ENCODE results near the gene MYMX.

Gene MYMX

GRCh38 chr6:44237021-44237812 is 20.5 kb downstream of the MYMX start:
- peak overlapping the region; percentile 86 for H3K4me2 ChIP-seq (ENCODE audit: insufficient read depth, low read length)
- H3K79me2 ChIP-seq (ENCODE audit: insufficient read depth, low read length), result no peaks in the 10 kb centered on the region
- TF ChIP-seq EZH2 (IDR thresholded peaks at IDR 0.05; ENCODE audit: borderline replicate concordance, low read depth, low read length, severe bottlenecking) (no peak), CTCF (IDR thresholded peaks at IDR 0.05; ENCODE audit: borderline replicate concordance, extremely low read depth, low read length, poor library complexity, severe bottlenecking) (no peak)
- H3K9ac ChIP-seq (ENCODE audit: low read depth, low read length), result peak overlapping the region; percentile 58
- H3K9me3 ChIP-seq (ENCODE audit: insufficient read depth, low read length, severe bottlenecking), result no peaks in the 10 kb centered on the region
- H3K4me1 ChIP-seq (ENCODE audit: insufficient read depth, low read length), result peaks cover 16% of the 10 kb centered on the region
- H3K27ac ChIP-seq (ENCODE audit: low read length), result peak overlapping the region; percentile 65
- no peaks in the 10 kb centered on the region for H3K27me3 ChIP-seq (ENCODE audit: insufficient read depth, low read length, poor library complexity)
- peaks cover 24% of the 10 kb centered on the region for H3K36me3 ChIP-seq (ENCODE audit: insufficient read depth, low read length)
- no peaks in the 10 kb centered on the region for H4K20me1 ChIP-seq (ENCODE audit: insufficient read depth, low read length)
- peak overlapping the region; percentile 12 to 66; a peak in 3 of 4 replicates for H3K4me3 ChIP-seq (ENCODE audit: low read depth in 1 of 2, low read length in 2 of 2)
- peak; percentile 70 for DNase-seq
- ATAC-seq (ENCODE audit: insufficient read depth, low read depth), result peak; percentile 77
- peak overlapping the region; percentile 90 for H2AFZ ChIP-seq (ENCODE audit: low read depth, low read length)

DNA sequence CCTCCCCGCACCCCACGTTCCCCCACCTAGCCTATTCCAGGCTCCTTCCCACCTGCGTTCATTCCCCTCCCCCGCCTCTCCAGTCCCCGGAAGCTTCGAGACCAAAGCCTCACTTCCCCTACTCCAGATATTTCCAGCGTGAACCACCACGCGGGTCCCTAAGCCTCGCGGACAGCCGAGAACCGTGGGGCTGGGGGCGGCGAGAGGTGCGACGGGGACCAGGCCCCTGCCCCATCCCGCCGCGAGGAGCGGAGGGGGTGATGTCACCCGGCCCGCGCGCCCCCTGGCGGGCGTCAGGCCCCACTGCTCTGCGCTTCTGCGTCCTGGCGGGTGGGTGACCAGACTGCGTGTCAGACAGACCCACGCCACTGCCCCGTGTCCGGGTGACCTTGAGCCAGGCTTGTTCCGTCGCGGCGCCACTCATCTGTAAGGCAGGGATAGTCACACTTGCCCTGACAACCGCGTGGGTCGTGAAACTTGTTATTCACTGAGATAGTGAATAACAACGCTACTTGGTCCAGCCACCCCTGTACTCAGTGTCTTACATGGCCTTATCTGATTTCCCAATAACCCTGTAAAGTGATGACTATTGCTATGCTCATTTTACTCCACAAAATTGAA is 21.2 kb downstream of the MYMX start:
- no peaks in the 10 kb centered on the region for H3K9me3 ChIP-seq (ENCODE audit: insufficient read depth, low read length, severe bottlenecking)
- H3K79me2 ChIP-seq (ENCODE audit: insufficient read depth, low read length), result no peaks in the 10 kb centered on the region
- DNase-seq (peak; percentile 74), ATAC-seq (ENCODE audit: insufficient read depth, low read depth) (peak; percentile 90)
- H3K27ac ChIP-seq (ENCODE audit: low read length), result peak overlapping the region; percentile 65
- peaks cover 17% of the 10 kb centered on the region for H3K36me3 ChIP-seq (ENCODE audit: insufficient read depth, low read length)
- peak overlapping the region; percentile 90 for H2AFZ ChIP-seq (ENCODE audit: low read depth, low read length)
- H3K4me2 ChIP-seq (ENCODE audit: insufficient read depth, low read length), result peak overlapping the region; percentile 86
- H3K27me3 ChIP-seq (ENCODE audit: insufficient read depth, low read length, poor library complexity), result no peaks in the 10 kb centered on the region
- H3K4me3 ChIP-seq (ENCODE audit: low read depth in 1 of 2, low read length in 2 of 2), result peak overlapping the region; percentile 12 to 66; a peak in 3 of 4 replicates
- H3K9ac ChIP-seq (ENCODE audit: low read depth, low read length), result peak overlapping the region; percentile 58
- peak; percentile 99 for TF ChIP-seq CTCF (IDR thresholded peaks at IDR 0.05; ENCODE audit: borderline replicate concordance, extremely low read depth, low read length, poor library complexity, severe bottlenecking)
- TF ChIP-seq EZH2 (IDR thresholded peaks at IDR 0.05; ENCODE audit: borderline replicate concordance, low read depth, low read length, severe bottlenecking), result no peak
- H3K4me1 ChIP-seq (ENCODE audit: insufficient read depth, low read length), result peaks cover 16% of the 10 kb centered on the region
- no peaks in the 10 kb centered on the region for H4K20me1 ChIP-seq (ENCODE audit: insufficient read depth, low read length)

- H3K36me3 ChIP-seq (ENCODE audit: insufficient read depth, low read length), result peaks cover 8% of the 10 kb centered on the region
- DNase-seq (no peak), ATAC-seq (ENCODE audit: insufficient read depth, low read depth) (no peak)
- peaks cover 16% of the 10 kb centered on the region for H3K4me1 ChIP-seq (ENCODE audit: insufficient read depth, low read length)
- no peaks in the 10 kb centered on the region for H4K20me1 ChIP-seq (ENCODE audit: insufficient read depth, low read length)
- H3K27me3 ChIP-seq (ENCODE audit: insufficient read depth, low read length, poor library complexity), result no peaks in the 10 kb centered on the region
- no peak overlapping the region for H3K4me2 ChIP-seq (ENCODE audit: insufficient read depth, low read length)
- H3K27ac ChIP-seq (ENCODE audit: low read length), result no peak overlapping the region
- H3K4me3 ChIP-seq (ENCODE audit: low read depth in 1 of 2, low read length in 2 of 2), result no peak overlapping the region
- no peak for TF ChIP-seq EZH2 (IDR thresholded peaks at IDR 0.05; ENCODE audit: borderline replicate concordance, low read depth, low read length, severe bottlenecking)
- no peak for TF ChIP-seq CTCF (IDR thresholded peaks at IDR 0.05; ENCODE audit: borderline replicate concordance, extremely low read depth, low read length, poor library complexity, severe bottlenecking)
- no peaks in the 10 kb centered on the region for H3K79me2 ChIP-seq (ENCODE audit: insufficient read depth, low read length)
- H2AFZ ChIP-seq (ENCODE audit: low read depth, low read length), result no peak overlapping the region
- no peaks in the 10 kb centered on the region for H3K9me3 ChIP-seq (ENCODE audit: insufficient read depth, low read length, severe bottlenecking)
- no peak overlapping the region for H3K9ac ChIP-seq (ENCODE audit: low read depth, low read length)
These were observed 22.1 kb downstream of the MYMX start for GRCh38 chr6:44238687-44239350.

Measured in DND-41 (cell line).